Muscle of leg (tissue), 11 donors: ENCODE measurements around the gene ADGRL3. TPM values are rescaled to one million over a fixed set of nuclear protein-coding genes. Genes with fewer than 3 reads are reported as not detected.

Experiments used
- DNase-seq: peaks from one replicate; pipeline ENCODE4 v3.0.0; 2013
- H3K27ac ChIP-seq: one replicate; pipeline ENCODE4 v1.5.1; 2013; ENCODE audit warnings: mild to moderate bottlenecking, low read length, control low read depth
- H3K27me3 ChIP-seq: one replicate; pipeline ENCODE4 v1.6.1; 2013; ENCODE audit warnings: low read length; ENCODE audit not compliant: control insufficient read depth, insufficient read depth
- H3K36me3 ChIP-seq: one replicate; pipeline ENCODE4 v1.6.1; 2013; ENCODE audit warnings: low read length; ENCODE audit not compliant: control insufficient read depth, insufficient read depth
- H3K4me1 ChIP-seq: one replicate; pipeline ENCODE4 v1.6.1; 2013; ENCODE audit warnings: low read length; ENCODE audit not compliant: control insufficient read depth, insufficient read depth
- H3K4me3 ChIP-seq: one replicate; pipeline ENCODE4 v1.5.1; 2013; ENCODE audit warnings: low read length, control low read depth
- H3K9me3 ChIP-seq: replicated peaks from 2 replicates; pipeline ENCODE4 v1.6.1; 2013; ENCODE audit warnings: low read depth, low read length; ENCODE audit not compliant: control insufficient read depth
- WGBS: methylation state at CpG from one replicate; pipeline ENCODE4 v1.1.5; 2013; ENCODE audit warnings: missing lambda C conversion rate; ENCODE audit not compliant: insufficient coverage; 5-methylcytosine and 5-hydroxymethylcytosine counted together
- polyA plus RNA-seq, 8 donors: library from polyadenylated mRNA; unstranded; fragments of 120-200 nt; gene quantifications; one replicate each; pipeline versions ENCODE4 v1.2.1 to v1.2.3, GENCODE V29; 2013; ENCODE audit warnings: inconsistent platforms in 1 of 8, low replicate concordance in 1 of 8; ENCODE audit not compliant: insufficient read length in 8 of 8, insufficient read depth in 1 of 8
- total RNA-seq: library from RNA; stranded (reverse); fragments of 120-200 nt; gene quantifications from one replicate; pipeline ENCODE4 v1.2.4, GENCODE V29; 2013

ADGRL3 gene
- total and polyA plus RNA-seq, 9 donors, result 11.8 to 40.7 (median 24.8) TPM

DNA sequence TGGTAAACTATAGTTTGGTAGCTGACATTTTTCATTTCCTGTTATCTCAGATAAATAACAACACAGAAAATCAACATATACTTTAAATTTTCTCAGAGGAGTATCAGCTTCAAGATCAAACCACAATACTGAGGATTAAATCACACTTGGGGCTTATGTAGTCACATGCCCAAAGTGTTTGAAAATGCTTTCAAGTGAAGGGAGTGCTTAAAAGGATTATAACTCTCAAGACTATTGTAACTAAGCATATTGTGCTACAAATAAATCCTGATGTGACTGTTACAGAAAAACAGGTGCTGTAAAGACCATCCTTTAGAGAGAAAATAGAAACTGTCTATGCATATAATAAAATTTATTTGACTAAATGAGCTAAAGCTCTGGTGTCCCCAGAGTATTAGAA is 887.6 kb downstream of the ADGRL3 start:
- no peak overlapping the region for H3K27ac ChIP-seq
- H3K27me3 ChIP-seq, result no peaks in the 10 kb centered on the region
- H3K9me3 ChIP-seq, result peaks cover 2% of the 10 kb centered on the region
- no peak overlapping the region for H3K4me3 ChIP-seq
- DNase-seq, result peak; percentile 7
- H3K4me1 ChIP-seq, result no peaks in the 10 kb centered on the region
- H3K36me3 ChIP-seq, result no peaks in the 10 kb centered on the region

GRCh38 chr4:62093735-62094134 is 893.6 kb downstream of the ADGRL3 start:
- Histone ChIP-seq H3K9me3 (peaks cover 2% of the 10 kb centered on the region), H3K36me3 (no peaks in the 10 kb centered on the region), H3K27me3 (no peaks in the 10 kb centered on the region), H3K27ac (no peak overlapping the region), H3K4me3 (no peak overlapping the region), H3K4me1 (no peaks in the 10 kb centered on the region)
- DNase-seq, result no peak
- WGBS, result 100% methylated on average over 4 of the region's 4 CpGs

- no peak for DNase-seq
- no peaks in the 10 kb centered on the region for H3K27me3 ChIP-seq
- peaks cover 2% of the 10 kb centered on the region for H3K9me3 ChIP-seq
- no peaks in the 10 kb centered on the region for H3K36me3 ChIP-seq
- no peak overlapping the region for H3K27ac ChIP-seq
- H3K4me3 ChIP-seq, result no peak overlapping the region
- WGBS, result no CpG with 5 or more reads among the region's 2 CpGs
- no peaks in the 10 kb centered on the region for H3K4me1 ChIP-seq
These were observed 896.8 kb downstream of the ADGRL3 start for GRCh38 chr4:62096881-62097280.

- Histone ChIP-seq H3K27me3 (no peaks in the 10 kb centered on the region), H3K4me1 (no peaks in the 10 kb centered on the region), H3K9me3 (no peaks in the 10 kb centered on the region), H3K36me3 (no peaks in the 10 kb centered on the region), H3K4me3 (no peak overlapping the region), H3K27ac (no peak overlapping the region)
- no CpG with 5 or more reads among the region's 1 CpG for WGBS
- no peak for DNase-seq
These were observed 915.1 kb downstream of the ADGRL3 start for GRCh38 chr4:62115216-62115615.

DNA sequence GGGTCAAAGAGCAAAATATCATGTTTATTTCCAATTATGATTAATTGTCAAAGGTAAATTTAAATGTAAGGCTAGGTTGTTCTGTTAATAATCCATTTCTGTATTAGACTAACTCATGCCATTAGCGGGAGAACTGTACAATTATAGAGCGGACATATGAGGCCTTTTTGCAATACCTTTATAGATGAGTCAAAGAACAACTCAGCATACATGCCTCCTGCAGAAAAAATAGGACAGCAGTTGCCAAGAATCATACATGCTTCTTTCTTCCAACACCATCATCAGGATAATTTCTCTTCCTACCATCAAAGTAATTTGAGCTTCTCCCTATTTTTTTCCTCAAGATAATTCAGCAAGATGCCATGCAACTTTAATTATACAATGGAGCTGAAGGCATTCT is 917.8 kb downstream of the ADGRL3 start:
- Histone ChIP-seq H3K27ac (no peak overlapping the region), H3K4me3 (no peak overlapping the region), H3K27me3 (no peaks in the 10 kb centered on the region), H3K36me3 (no peaks in the 10 kb centered on the region), H3K9me3 (no peaks in the 10 kb centered on the region), H3K4me1 (no peaks in the 10 kb centered on the region)
- no peak for DNase-seq
- WGBS, result no CpG with 5 or more reads among the region's 2 CpGs

GRCh38 chr4:62118558-62118957 is 918.4 kb downstream of the ADGRL3 start:
- Histone ChIP-seq H3K4me3 (no peak overlapping the region), H3K27ac (no peak overlapping the region), H3K27me3 (no peaks in the 10 kb centered on the region), H3K9me3 (no peaks in the 10 kb centered on the region), H3K36me3 (no peaks in the 10 kb centered on the region), H3K4me1 (no peaks in the 10 kb centered on the region)
- no peak for DNase-seq
- no CpG with 5 or more reads among the region's 2 CpGs for WGBS

DNA sequence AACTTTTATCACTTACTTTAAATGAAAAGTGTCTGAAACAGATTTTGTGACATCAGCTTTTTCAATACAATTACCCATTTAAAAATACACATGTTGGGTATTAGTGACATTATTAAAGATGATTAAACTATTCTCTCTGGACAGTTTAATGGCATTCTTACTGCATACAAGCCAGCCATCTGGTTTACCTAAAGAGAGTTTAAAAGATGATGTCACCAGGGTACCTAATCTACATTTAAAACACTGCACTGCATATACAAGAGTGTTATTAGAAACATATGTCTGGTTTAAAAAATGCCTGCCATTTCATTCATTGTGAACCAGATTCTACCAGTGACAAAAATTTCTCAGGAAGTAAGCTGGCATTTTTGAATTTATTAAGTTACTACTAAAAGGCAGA is 919.1 kb downstream of the ADGRL3 start:
- DNase-seq, result peak; percentile 11
- Histone ChIP-seq H3K36me3 (no peaks in the 10 kb centered on the region), H3K4me1 (no peaks in the 10 kb centered on the region), H3K4me3 (no peak overlapping the region), H3K27ac (no peak overlapping the region), H3K27me3 (no peaks in the 10 kb centered on the region), H3K9me3 (no peaks in the 10 kb centered on the region)

DNA sequence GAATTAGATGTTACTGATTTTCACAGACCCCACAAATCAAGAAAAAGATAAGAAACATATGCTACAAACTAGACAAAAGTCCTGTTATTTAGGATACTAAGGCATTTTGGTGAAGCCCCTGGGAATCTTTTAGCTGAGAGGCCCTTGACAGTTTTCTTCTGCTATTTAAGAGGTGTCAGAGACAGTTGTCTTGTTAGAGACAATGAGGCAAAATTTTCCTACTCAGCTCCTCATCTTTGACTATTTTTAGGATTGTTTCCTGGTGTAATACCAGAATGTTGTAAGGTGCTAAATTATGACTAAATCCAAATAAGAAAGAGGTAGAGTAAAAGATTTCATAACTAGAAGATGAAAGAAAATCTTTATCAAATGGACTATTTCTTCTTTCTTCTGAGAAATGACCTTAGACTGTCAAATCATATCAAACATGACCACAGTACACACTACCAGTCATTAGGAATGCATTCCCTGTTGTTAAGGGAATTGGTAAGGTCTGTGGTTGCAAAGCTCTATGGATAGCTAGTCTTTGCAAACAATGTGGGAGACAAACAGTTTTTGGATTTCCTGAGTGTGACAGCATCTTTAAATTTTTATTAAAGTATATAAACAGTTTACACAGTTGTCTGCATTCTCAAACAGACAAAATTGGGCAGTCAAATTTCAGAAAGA is 926.1 kb downstream of the ADGRL3 start:
- Histone ChIP-seq H3K27me3 (no peaks in the 10 kb centered on the region), H3K4me1 (peaks cover 7% of the 10 kb centered on the region), H3K36me3 (no peaks in the 10 kb centered on the region), H3K27ac (no peak overlapping the region), H3K4me3 (no peak overlapping the region), H3K9me3 (no peaks in the 10 kb centered on the region)
- no peak for DNase-seq
